ENCODE results near the gene RPL31. TPM values are rescaled to one million over a fixed set of nuclear protein-coding genes. Genes with fewer than 3 reads are reported as not detected.
"Not testable (repeated sequence)": the region's sequence is repeated elsewhere in the genome, so short reads cannot be mapped to it uniquely, and the experiment has no call there.

RPL31 gene
- total RNA-seq, 1 donor from 2014 or later = 797 TPM

DNA sequence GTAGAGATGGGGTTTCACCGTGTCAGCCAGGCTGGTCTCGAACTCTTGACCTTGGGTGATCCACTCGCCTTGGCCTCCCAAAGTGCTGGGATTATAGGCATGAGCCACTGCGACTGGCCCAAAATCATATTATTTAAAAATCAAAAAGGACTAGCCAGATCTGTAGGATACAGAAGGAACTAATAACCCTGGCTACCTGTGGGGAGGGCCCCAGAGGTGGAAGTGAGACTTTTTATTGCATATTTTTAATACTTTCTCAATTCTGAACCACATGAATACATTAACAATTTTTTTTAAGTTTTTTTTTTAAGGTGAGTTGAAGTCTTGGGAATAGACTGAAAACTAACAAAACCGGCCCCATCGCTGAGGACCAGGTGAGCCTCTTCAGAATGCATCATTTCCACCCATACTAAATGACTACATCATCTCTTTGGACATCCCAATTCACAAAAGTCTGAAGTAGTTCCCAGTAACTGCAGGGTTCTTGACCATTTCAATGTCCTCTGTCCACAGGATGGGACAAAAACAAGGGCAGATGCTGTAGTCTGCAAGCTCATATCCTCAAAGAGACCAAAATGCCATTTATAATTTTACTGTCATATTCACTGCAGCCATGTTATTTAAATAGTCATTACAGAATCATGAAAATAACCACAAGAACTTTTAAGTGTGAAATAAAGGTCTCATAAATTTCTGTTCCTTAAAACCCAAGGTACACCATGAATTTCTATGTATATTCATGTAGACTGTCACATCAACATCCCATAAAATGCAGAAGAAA lies 21.4 kb downstream of the RPL31 start:
- no peak for DNase-seq (ENCODE audit: low read depth)

DNA sequence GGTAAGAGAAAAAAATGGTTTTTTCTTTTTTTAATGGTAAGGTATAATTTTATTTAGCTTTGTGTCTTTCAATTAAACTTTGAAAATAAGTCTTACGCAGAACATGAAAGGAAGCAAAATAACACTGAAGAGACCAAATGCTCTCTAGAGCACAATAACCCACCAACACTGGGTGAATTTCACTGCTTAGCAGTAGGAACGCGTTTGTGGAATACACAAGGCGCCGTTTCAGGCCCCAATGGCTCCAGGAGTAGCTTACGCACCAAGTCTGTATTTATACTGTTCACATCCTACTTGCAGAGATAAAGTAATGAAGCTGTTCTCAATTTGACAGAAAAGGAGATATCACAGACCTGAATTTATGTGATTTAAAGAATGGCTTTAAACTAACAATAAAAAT lies 23.5 kb downstream of the RPL31 start:
- no peak for DNase-seq (ENCODE audit: low read depth)

DNA sequence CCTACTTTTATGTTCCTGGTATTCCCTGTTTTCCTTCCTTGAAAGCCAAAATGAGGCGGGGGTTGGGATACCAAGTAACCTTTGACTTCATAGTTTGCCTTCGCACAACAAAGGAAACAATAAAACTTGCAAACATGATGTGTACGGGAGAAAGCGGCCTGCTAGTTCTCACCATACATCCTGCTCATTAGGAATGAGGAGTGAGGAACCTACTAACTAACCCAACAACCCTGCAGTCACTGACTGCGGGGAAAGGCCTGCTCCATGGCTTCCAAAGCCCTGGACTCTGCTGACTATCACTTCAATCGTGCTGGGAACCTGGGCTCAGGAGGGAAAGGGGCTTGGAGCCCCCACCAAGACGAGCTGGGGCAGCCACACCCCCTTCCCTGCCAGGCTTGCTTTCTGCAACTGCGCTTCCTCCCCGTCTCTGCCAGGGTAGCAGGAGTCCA lies 24.2 kb downstream of the RPL31 start:
- DNase-seq (ENCODE audit: low read depth) = no peak

DNA sequence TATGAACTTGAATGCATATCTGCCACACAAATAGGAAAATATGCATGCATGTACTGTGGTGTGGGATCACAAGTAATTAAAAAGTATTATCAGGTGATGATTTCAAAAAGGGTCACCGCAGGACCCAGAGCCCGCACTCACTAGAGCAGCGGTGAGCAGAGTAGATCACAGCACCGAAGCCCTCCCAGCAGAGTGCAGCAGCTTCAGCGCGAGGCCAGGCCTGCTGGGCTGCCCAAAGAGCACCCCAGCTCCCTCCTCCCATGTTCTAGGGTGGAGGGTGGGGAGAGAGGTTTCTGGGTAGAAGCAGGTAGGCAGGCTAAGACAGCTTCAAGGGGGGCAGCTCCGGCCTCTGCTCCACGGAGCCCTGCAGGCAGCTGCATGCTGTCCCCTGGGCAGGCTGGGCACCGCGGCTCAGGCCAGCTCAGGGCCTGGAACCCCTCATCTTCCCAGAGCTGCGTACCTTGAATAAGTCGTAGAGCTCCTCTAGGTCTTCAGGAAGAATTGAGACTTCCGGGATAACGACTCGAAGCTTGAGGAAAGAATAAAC lies 24.9 kb downstream of the RPL31 start:
- no peak for DNase-seq (ENCODE audit: low read depth)

DNA sequence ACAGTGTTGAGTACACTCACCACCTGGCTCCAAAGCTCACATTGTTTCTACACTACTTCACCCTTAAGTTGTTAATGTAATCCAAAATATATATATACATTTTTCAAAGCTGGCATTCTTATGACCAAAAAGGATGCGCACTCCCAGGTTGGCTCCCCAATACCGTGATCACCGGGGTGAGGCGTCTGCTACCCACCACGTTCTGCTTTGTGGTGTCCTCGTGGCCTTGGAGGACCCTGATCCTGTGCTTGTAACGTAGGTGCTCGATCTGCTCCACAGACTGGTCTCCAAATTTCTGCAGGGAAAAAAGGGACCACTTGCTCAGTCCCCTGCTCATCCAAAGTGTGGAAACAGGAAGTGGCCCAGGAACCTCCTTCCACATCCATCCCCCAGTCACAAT lies 25.8 kb downstream of the RPL31 start:
- no peak for DNase-seq (ENCODE audit: low read depth)

DNA sequence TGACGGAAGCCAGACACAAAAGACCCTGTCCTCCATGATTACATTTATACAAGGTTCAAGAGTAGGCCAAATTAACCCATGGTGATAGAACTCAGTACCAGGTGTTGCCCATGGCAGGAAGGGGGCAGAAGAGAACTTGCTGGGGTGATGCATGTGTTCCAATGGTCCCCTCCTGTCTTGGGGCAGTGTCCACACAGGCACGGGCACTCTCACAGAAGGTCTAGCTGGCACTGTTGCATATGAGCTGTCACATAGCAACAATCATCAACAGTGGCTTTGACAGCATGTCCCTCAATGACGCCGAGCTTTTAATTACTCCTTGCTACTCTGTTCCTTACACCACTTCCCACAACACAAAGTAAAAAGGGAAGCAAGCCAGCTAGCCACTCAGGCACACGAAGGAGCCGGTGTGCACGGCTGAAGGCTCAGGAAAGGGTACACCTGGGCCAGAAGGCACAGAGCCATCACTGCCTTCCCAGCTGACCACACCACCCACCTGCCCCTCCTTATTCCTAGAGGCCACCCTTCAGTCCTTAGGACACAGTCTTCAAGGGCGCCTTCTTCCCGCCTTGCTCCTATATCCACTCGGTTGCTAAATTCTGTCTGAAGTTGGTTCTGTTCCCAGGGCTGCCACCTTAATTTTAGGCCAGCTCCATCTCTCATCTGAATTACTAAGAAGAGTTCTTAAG lies 28.9 kb downstream of the RPL31 start:
- no peak for DNase-seq (ENCODE audit: low read depth)

DNA sequence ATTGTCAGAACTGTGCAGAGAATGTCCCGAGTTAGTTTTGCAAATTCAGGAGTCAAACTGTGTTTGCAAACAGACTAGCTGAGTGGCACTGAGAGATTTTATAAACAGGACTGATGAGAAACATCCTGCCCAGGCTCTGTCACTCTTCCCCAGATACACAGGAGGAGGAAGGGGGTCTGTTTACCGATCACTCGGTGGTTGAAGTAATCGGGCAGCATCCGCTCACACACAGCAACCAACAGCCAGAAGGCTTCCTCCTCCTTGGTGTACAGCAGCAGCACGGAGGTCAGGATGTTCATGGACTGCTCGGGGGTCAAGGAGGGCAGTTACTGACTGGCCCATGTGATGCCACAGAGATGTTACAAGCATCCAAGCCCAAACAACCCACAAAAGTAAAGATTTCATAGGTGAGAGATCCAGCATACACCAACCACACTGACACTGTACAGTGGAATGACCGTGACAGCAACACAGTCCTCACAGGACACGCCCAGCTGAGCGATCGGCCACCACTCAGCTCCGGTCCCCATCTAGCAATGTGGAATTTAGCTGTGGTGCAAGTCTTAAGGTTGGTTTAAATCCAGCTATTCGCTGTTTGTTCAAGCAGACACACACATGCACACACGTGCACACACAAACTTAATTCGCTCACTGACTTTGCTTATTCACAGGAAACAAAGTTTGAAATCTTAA lies 30.1 kb downstream of the RPL31 start:
- no peak for DNase-seq (ENCODE audit: low read depth)

DNA sequence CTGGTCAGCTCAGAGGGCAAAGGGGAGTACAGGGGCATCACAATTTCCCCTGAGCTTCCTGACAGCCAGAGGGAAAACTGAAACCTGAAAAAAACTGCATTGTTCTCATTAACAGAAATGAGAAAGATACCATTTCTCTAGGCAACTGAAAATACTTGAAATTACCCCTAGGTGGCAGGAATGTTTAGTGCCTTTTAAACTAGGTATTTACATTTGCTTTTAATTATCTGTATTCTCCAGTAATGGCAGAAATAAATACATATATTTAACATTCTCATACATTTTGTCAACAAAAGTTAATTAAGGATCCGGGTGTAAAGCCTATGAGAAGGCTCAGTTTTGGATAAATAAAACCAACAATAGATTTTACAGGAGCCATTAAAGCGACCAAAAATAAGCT lies 34.5 kb downstream of the RPL31 start:
- peak; percentile 45 for DNase-seq (ENCODE audit: low read depth)

DNA sequence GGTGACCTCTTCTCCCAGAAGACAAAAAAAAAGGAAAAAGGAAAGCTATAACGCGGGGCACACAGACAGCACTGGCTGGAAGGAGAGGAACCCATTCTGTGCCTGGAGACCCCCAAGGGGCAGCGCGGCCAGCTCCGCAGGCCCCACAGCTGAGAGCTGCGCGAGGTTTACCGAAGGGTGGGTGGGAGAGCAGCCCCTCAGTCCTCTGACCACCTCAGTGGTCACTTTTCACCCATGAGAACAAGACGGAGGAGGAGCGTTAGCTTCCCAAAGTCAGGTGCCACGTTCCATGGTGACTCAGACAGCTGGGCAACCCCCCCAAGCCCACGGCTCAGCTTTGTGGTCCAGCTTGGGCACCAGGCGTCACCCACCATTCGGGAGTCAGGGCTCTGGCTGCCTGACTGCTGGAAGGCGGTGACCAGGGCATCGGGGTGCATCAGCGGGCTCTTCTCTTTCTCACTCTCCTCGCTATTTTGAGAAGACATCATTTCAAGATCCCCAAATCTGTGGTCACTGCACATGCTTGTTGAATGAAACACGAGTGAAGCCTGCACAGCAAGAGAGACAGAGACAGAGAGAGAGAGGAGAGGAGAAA lies 35.2 kb downstream of the RPL31 start:
- peak; percentile 66 for DNase-seq (ENCODE audit: low read depth)

DNA sequence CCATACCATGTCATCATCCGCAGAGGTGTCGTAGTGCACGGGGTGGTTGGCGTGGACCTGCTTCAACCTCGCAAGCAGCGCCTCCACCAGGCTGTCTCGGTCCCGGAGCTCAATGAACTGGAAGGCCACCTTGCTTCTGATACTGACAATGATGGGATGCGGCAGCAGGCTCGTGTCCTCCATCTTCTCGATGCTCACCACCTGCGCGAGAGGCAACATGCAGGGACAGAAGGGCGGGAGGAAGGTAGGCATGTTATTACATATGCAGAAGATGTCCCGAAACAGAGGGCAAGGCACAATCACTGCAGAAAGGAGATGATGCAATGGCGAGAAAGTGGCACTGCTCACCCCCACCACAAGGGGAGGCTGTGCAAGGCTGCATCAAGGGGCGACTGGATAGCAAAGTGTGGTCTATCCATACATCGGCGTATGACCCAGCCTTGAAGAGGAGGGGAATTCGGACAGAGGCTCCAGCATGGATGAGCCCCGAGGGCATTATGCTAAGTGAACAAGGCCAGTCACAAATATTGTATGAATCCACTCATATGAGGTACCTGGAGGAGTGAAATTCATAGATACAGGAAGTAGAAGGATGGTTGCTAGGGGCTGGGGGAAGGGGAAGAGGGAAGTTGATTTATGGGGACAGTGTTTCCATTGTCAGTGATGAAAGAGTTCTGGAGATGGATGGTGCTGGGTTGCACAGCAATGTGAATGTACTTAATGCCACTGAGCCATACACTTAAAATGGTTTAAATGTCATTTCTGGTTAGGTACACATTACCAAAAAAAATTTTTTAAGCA lies 36.6 kb downstream of the RPL31 start:
- DNase-seq (ENCODE audit: low read depth) = no peak

DNA sequence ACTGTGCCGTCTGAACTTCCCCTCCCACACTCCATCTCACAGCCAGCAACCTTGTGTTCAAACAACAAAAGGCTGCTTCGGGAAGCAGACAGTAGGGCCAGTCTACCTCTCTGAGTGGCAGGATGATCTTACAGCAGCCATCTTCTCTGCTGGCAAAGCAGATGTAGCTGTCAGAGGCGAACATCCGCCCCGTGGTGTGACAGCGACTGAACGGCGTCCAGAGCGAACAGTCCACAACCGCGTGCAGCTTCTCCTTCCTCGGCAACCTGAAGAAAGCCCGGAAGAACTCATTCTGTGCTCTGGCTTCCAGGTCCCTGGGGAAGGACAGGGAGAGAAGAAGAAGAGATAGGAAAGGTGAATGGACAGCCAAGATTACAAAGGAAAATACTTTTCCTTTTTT lies 38.0 kb downstream of the RPL31 start:
- DNase-seq (ENCODE audit: low read depth) = no peak

DNA sequence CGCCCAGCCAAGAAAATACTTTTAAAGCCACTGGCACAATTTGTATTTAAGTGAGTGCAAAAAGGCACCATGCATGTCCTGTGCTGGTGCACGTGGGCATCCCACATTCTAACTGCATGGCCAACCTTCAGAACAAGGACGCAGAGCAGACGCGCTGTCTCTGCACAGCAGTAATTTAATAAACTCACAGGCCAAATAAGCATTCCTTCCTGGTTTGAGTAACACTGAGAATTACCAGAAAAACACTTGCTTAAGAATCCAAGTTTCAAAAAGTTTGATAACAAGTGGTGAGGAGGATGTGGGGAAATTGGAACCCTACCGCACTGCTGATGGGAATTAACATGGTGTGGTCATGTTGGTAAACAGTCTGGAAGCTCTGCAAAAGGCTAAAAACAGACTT lies 38.7 kb downstream of the RPL31 start:
- DNase-seq (ENCODE audit: low read depth) = no peak

DNA sequence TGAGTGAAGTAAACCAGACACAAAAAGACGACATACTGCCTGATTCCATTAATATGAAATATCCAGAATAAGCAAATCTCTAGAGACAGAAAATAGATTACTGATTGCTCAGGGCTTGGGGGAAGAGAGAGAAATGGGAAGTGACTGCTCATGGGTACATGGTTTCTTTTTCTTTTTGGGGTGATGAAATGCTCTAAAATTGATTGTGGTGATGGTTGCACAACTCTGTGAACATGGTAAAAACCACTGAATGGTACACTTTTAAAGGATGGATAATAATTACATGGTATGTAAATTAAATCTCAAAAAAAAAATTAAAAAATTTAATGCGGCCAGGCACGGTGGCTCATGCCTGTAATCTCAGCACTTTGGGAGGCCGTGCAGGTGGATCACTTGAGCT lies 39.3 kb downstream of the RPL31 start:
- no peak for DNase-seq (ENCODE audit: low read depth)

DNA sequence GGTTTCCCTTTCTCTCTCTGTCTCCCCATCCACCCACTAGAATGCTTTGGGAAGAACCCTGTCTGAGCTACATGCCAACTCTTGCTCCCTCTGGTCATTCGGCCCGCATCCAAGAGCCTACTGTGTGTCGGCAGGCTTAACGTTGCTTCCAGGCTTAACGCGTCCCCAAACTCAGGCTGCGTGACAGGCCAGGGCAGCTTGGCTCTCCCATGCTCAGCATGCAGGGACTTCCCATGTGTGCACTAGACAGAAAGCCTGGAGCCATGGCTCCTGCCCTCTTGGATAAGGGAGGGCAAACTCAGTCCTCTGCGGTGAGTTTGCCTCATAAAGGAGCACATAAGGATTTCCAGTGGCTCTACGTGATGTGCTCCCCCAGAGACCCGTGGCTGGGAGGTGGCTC lies 43.2 kb downstream of the RPL31 start:
- DNase-seq (ENCODE audit: low read depth) = no peak

DNA sequence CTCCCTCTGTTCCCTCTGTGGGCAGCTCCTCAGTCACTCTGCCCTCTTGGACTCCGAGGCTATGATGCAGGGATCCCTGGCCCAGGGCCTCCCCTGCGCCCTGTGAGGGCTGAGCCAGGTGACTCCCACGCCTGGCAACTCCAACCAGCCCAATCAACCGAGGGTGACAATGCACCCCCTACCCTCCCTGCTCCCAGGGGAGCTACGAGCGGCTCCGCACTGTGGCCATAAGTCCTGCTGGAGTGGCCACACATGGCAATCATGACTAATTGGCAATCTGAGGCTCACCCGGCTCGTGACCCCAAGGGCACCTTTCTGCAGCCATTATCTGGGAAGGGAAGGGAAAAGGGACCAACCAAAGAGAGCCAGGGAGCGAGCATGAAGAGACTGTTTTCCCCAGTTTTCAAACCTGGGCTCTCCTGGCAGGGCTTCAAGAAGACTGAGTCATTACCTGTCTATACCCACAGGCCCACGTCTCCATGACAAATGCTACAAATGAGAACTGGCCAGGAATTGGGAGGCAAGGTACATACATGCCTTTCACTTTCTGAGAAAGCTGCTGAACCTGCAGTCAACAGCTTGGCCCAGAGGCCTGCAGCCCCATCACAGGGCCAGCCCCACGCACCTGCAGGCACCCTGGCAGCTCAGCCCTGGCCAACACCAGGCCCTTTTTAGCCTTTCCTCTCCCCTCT lies 45.1 kb downstream of the RPL31 start:
- no peak for DNase-seq (ENCODE audit: low read depth)

DNA sequence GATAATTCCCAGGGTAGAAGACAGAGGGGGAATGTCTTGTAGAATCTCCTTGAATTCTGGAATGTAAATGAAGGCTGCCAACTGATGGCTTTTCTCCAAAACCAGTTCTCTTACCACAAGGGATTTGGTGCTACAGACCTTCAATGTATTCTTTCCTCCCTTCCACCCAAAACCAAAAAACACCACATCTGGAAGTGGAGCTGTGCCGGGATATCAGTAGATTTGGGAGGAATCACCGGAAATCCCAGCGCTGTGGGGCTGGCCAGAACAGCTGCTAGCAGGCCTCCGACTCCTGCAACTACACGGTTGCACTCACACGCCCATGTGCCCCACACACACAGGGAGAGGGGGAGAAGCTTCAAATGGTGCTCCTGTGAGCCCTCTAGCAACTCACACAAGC lies 45.7 kb downstream of the RPL31 start:
- DNase-seq (ENCODE audit: low read depth) = peak; percentile 51

DNA sequence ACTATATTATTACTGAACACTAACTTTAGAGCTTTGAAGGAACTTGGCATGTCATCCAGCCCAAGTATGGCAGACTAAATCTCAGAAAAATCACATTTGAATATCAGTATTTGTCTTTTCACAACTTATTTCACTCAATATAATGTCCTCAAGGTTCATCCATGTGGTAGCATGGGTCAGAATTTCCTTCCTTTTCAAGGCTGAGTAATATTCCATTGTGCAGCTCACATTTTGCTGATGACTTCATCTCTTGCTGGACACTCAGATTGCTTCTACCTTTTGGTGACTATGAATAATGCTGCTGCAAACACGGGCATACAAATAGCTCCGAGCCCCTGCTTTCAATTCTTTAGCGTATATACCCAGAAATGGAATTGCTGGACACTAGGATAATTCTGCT lies 46.7 kb downstream of the RPL31 start:
- no peak for DNase-seq (ENCODE audit: low read depth)

DNA sequence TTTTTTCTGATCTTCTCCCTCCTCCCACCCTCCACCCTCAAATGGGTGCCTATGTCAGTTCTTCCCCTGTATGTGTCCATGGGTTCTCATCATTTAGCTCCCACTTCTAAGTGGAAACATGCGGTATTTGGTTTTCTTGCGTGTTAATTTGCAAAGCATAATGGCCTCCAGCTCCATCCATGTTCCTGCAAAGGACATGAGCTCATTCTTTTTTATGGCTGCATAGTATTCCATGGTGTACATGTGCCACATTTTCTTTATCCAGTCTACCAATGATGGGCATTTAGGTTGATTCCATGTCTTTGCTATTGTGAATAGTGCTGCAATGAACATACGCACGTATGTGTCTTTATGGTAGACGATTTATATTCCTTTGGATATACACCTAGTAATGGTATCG lies 48.8 kb downstream of the RPL31 start:
- not testable (repeated sequence) for DNase-seq (ENCODE audit: low read depth)

DNA sequence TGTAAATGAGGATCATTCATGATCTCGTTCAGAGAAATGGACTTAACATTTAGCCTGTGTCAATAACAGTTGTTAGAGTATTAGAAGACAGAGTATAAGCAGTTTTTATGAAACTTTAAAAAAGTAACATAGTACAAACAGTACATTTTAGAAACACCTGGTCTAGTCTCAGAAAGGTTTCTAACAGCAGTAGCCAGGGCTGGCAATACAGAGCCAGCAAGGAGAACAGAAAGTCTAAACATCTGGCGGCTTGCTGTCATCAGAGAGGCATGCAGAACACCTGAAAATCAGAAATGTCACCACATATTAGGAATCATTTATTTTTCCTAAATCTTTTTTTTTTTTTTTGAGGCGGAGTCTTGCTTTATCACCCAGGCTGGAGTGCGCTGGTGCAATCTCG lies 50.1 kb downstream of the RPL31 start:
- DNase-seq (ENCODE audit: low read depth) = no peak

DNA sequence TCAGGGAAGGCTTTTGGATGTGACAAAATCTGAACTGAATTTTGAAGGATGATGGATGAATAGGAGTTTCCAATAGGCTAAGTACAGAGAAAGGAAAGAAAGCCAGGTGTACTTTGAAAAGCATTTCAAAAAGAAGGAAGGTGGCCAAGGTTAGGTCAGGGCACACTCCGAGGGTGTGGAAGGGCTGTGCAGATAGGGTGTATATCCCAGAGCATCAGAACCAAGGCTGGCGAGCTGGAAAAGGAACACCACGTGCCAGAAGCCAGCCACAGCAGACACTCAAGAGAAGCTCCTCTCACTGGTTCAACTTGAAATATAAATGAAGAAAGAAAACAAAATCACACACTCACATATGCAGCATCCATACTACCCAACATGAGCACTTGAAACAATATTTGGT lies 51.0 kb downstream of the RPL31 start:
- DNase-seq (ENCODE audit: low read depth) = no peak
